ENCODE results near the gene SMC2.

Gene SMC2

GRCh38 chr9:104093647-104094533, at the start of gene SMC2:
Gene SMC2, plus strand, starts transcription at chr9:104094309. Its CDS starts 1,076 bp downstream, at chr9:104095385.
- DNase-seq (ENCODE audit: low spot score) = peak; percentile 92

- DNase-seq (ENCODE audit: low spot score) = no peak
Measured at GRCh38 chr9:104068546-104068945, 25.6 kb upstream of the SMC2 start.

- DNase-seq (ENCODE audit: low spot score) = no peak
Measured at GRCh38 chr9:104069288-104069687, 24.8 kb upstream of the SMC2 start.

GRCh38 chr9:104071589-104071988, 22.5 kb upstream of the SMC2 start:
- DNase-seq (ENCODE audit: low spot score) = no peak

- no peak for DNase-seq (ENCODE audit: low spot score)
Measured at GRCh38 chr9:104073098-104073769, 20.9 kb upstream of the SMC2 start.

- no peak for DNase-seq (ENCODE audit: low spot score)
Measured at GRCh38 chr9:104073770-104074133, 20.4 kb upstream of the SMC2 start.

GRCh38 chr9:104074876-104075275, 19.2 kb upstream of the SMC2 start:
- no peak for DNase-seq (ENCODE audit: low spot score)

- DNase-seq (ENCODE audit: low spot score) = no peak
Measured at GRCh38 chr9:104075801-104076753, 18.0 kb upstream of the SMC2 start.

- no peak for DNase-seq (ENCODE audit: low spot score)
Measured at GRCh38 chr9:104078596-104078995, 15.5 kb upstream of the SMC2 start.

GRCh38 chr9:104080983-104081382, 13.1 kb upstream of the SMC2 start:
- no peak for DNase-seq (ENCODE audit: low spot score)

GRCh38 chr9:104082168-104082567, 11.9 kb upstream of the SMC2 start:
- DNase-seq (ENCODE audit: low spot score) = no peak

- no peak for DNase-seq (ENCODE audit: low spot score)
Measured at GRCh38 chr9:104085525-104085924, 8.6 kb upstream of the SMC2 start.

- DNase-seq (ENCODE audit: low spot score) = no peak
Measured at GRCh38 chr9:104087894-104088293, 6.2 kb upstream of the SMC2 start.

- no peak for DNase-seq (ENCODE audit: low spot score)
Measured at GRCh38 chr9:104088416-104088815, 5.7 kb upstream of the SMC2 start.

- DNase-seq (ENCODE audit: low spot score) = no peak
Measured at GRCh38 chr9:104090578-104090977, 3.5 kb upstream of the SMC2 start.

- no peak for DNase-seq (ENCODE audit: low spot score)
Measured at GRCh38 chr9:104091116-104091515, 3.0 kb upstream of the SMC2 start.

- peak; percentile 2 for DNase-seq (ENCODE audit: low spot score)
Measured at GRCh38 chr9:104091708-104092107, 2.4 kb upstream of the SMC2 start.

- DNase-seq (ENCODE audit: low spot score) = no peak
Measured at GRCh38 chr9:104092192-104092591, 1.9 kb upstream of the SMC2 start.

GRCh38 chr9:104092875-104093600, 1.1 kb upstream of the SMC2 start:
- DNase-seq (ENCODE audit: low spot score) = no peak

- no peak for DNase-seq (ENCODE audit: low spot score)
Measured at GRCh38 chr9:104094534-104095015, 466 bp downstream of the SMC2 start.

GRCh38 chr9:104099630-104100029, 5.5 kb downstream of the SMC2 start:
- DNase-seq (ENCODE audit: low spot score) = no peak

Measured in CD4-positive, alpha-beta T cell treated with Interleukin-6 at 100 ng/mL for 8 hours (primary cell).